Measurements from ENCODE around the gene AMDHD2. TPM values are rescaled to one million over a fixed set of nuclear protein-coding genes. Genes with fewer than 3 reads are reported as not detected.

The AMDHD2 gene
- total and polyA plus RNA-seq, 2 of the 13 experiments (the other 11 are each of a cell fraction or from before 2014, with no cell fraction given): 33.5 to 39.1 TPM

DNA sequence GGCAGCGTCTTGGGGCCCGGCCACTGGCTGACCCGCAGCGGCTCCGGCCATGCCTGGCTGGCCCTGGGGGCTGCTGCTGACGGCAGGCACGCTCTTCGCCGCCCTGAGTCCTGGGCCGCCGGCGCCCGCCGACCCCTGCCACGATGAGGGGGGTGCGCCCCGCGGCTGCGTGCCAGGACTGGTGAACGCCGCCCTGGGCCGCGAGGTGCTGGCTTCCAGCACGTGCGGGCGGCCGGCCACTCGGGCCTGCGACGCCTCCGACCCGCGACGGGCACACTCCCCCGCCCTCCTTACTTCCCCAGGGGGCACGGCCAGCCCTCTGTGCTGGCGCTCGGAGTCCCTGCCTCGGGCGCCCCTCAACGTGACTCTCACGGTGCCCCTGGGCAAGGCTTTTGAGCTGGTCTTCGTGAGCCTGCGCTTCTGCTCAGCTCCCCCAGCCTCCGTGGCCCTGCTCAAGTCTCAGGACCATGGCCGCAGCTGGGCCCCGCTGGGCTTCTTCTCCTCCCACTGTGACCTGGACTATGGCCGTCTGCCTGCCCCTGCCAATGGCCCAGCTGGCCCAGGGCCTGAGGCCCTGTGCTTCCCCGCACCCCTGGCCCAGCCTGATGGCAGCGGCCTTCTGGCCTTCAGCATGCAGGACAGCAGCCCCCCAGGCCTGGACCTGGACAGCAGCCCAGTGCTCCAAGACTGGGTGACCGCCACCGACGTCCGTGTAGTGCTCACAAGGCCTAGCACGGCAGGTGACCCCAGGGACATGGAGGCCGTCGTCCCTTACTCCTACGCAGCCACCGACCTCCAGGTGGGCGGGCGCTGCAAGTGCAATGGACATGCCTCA, 48.3 kb upstream of the AMDHD2 start (continued):
- TF ChIP-seq, protein P1, sequence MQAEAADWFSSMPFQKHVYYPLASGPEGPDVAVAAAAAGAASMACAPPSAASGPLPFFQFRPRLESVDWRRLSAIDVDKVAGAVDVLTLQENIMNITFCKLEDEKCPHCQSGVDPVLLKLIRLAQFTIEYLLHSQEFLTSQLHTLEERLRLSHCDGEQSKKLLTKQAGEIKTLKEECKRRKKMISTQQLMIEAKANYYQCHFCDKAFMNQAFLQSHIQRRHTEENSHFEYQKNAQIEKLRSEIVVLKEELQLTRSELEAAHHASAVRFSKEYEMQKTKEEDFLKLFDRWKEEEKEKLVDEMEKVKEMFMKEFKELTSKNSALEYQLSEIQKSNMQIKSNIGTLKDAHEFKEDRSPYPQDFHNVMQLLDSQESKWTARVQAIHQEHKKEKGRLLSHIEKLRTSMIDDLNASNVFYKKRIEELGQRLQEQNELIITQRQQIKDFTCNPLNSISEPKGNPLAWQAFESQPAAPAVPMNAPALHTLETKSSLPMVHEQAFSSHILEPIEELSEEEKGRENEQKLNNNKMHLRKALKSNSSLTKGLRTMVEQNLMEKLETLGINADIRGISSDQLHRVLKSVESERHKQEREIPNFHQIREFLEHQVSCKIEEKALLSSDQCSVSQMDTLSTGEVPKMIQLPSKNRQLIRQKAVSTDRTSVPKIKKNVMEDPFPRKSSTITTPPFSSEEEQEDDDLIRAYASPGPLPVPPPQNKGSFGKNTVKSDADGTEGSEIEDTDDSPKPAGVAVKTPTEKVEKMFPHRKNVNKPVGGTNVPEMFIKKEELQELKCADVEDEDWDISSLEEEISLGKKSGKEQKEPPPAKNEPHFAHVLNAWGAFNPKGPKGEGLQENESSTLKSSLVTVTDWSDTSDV (CRISPR knock-in tag; IDR thresholded peaks at IDR 0.05): no peak
- TF ChIP-seq, protein P2, sequence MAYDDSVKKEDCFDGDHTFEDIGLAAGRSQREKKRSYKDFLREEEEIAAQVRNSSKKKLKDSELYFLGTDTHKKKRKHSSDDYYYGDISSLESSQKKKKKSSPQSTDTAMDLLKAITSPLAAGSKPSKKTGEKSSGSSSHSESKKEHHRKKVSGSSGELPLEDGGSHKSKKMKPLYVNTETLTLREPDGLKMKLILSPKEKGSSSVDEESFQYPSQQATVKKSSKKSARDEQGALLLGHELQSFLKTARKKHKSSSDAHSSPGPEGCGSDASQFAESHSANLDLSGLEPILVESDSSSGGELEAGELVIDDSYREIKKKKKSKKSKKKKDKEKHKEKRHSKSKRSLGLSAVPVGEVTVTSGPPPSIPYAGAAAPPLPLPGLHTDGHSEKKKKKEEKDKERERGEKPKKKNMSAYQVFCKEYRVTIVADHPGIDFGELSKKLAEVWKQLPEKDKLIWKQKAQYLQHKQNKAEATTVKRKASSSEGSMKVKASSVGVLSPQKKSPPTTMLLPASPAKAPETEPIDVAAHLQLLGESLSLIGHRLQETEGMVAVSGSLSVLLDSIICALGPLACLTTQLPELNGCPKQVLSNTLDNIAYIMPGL (CRISPR knock-in tag; IDR thresholded peaks at IDR 0.05; ENCODE audit: borderline replicate concordance in 1 of 2, low read depth in 1 of 2): 0 out of 4 replicates have a peak, but pooled peaks of 1 of the 2 experiments have one; percentile 23
- TF ChIP-seq ZSCAN21 (CRISPR knock-in tag; IDR thresholded peaks at IDR 0.05; ENCODE audit: borderline replicate concordance): peak; percentile 66
- TF ChIP-seq, protein P3, sequence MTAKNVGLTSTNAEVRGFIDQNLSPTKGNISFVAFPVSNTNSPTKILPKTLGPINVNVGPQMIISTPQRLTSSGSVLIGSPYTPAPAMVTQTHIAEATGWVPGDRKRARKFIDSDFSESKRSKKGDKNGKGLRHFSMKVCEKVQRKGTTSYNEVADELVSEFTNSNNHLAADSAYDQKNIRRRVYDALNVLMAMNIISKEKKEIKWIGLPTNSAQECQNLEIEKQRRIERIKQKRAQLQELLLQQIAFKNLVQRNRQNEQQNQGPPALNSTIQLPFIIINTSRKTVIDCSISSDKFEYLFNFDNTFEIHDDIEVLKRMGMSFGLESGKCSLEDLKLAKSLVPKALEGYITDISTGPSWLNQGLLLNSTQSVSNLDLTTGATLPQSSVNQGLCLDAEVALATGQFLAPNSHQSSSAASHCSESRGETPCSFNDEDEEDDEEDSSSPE (CRISPR knock-in tag; IDR thresholded peaks at IDR 0.05): peak; percentile 48; the same call in 1 of the 2 replicates
- peak; percentile 52; the same call in 1 of the 2 replicates for TF ChIP-seq DMAP1 (CRISPR knock-in tag; IDR thresholded peaks at IDR 0.05)
- no peak for TF ChIP-seq NONO (IDR thresholded peaks at IDR 0.05)
- 0 out of 2 replicates have a peak, but pooled peaks have one; percentile 48 for TF ChIP-seq NONO (CRISPR knock-in tag; conservative IDR thresholded peaks at IDR 0.05)
- no peak for TF ChIP-seq MLLT10 (CRISPR knock-in tag; IDR thresholded peaks at IDR 0.05)
- 0 out of 2 replicates have a peak, but pooled peaks have one; percentile 46 for TF ChIP-seq ZNF747 (CRISPR knock-in tag; IDR thresholded peaks at IDR 0.05; ENCODE audit: borderline replicate concordance)
- 0 out of 2 replicates have a peak, but pooled peaks have one; percentile 38 for TF ChIP-seq ZNF501 (CRISPR knock-in tag; IDR thresholded peaks at IDR 0.05)
- no peak for TF ChIP-seq ZNF160 (CRISPR knock-in tag; IDR thresholded peaks at IDR 0.05)
- TF ChIP-seq ZNF451 (CRISPR knock-in tag; IDR thresholded peaks at IDR 0.05): peak; percentile 27; the same call in 1 of the 2 replicates
- TF ChIP-seq, protein P4, sequence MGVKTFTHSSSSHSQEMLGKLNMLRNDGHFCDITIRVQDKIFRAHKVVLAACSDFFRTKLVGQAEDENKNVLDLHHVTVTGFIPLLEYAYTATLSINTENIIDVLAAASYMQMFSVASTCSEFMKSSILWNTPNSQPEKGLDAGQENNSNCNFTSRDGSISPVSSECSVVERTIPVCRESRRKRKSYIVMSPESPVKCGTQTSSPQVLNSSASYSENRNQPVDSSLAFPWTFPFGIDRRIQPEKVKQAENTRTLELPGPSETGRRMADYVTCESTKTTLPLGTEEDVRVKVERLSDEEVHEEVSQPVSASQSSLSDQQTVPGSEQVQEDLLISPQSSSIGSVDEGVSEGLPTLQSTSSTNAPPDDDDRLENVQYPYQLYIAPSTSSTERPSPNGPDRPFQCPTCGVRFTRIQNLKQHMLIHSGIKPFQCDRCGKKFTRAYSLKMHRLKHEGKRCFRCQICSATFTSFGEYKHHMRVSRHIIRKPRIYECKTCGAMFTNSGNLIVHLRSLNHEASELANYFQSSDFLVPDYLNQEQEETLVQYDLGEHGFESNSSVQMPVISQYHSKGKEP (CRISPR knock-in tag; IDR thresholded peaks at IDR 0.05): no peak
- TF ChIP-seq PRMT3 (CRISPR knock-in tag; IDR thresholded peaks at IDR 0.05; ENCODE audit: borderline replicate concordance, low read depth): 0 out of 2 replicates have a peak, but pooled peaks have one; percentile 75
- peak; percentile 31 for TF ChIP-seq YY1 (IDR thresholded peaks at IDR 0.05; ENCODE audit: insufficient read depth, insufficient replicate concordance, low read depth, low read length)
- no peak for TF ChIP-seq CEBPG (CRISPR knock-in tag; IDR thresholded peaks at IDR 0.05)
- TF ChIP-seq, protein P5, sequence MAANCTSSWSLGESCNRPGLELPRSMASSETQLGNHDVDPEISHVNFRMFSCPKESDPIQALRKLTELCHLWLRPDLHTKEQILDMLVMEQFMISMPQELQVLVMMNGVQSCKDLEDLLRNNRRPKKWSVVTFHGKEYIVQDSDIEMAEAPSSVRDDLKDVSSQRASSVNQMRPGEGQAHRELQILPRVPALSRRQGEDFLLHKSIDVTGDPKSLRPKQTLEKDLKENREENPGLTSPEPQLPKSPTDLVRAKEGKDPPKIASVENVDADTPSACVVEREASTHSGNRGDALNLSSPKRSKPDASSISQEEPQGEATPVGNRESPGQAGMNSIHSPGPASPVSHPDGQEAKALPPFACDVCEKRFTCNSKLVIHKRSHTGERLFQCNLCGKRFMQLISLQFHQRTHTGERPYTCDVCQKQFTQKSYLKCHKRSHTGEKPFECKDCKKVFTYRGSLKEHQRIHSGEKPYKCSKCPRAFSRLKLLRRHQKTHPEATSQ (CRISPR knock-in tag; IDR thresholded peaks at IDR 0.05; ENCODE audit: borderline replicate concordance): no peak
- TF ChIP-seq PHF8 (CRISPR knock-in tag; IDR thresholded peaks at IDR 0.05): peak; percentile 58
- TF ChIP-seq CREM (IDR thresholded peaks at IDR 0.05): no peak
- no peak for TF ChIP-seq CREM (CRISPR knock-in tag; IDR thresholded peaks at IDR 0.05)
